Endometrium (tissue), 2 donors: ENCODE data around the gene TOGARAM2.

Experiments
- FAIRE-seq: peaks from 2 replicates; lab custom pipeline; 2012; peaks lifted over from hg19 to GRCh38; lab: Jason Lieb, UNC
- donor health status: control.
- donor health status: control.

TOGARAM2 gene

DNA sequence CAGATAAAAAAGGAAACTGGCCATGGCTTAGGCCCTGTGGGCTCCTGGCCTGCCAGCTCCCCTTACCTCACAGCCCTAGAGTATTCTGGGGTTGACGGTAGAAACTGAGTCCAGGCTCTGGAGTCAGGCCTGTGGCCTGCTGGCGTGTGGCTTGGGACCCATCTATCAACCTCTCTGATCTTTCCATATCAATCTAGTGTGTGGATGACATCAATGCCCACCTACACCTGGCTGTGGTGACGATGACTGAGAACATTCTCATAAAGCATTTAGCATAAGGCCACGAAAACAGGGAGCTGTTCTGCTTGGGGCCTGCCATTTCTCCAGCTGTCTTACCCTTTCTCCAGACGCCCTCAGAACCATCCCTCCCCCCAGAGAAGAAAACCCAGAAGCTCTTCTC is 75.4 kb downstream of the TOGARAM2 start:
- no peak for FAIRE-seq

DNA sequence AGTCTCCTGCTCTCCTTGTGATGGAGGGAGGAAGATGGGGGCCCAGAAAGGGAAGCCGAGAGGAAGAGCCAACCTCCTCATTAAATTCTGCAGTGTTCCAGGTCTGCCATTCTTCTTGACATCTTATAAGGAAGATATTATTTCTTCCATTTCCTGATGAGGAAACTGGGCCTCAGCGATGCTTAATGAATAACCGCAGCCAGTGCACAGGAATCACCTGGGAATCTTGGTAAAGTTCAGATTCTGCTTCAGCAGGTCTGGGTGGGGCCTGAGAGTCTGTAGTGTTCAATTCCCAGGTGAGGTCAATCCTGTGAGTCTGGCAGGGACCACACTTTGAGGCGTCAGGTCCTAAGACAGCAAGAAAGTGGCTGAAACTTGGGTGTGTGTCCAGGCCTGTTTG is 75.9 kb downstream of the TOGARAM2 start:
- no peak for FAIRE-seq

DNA sequence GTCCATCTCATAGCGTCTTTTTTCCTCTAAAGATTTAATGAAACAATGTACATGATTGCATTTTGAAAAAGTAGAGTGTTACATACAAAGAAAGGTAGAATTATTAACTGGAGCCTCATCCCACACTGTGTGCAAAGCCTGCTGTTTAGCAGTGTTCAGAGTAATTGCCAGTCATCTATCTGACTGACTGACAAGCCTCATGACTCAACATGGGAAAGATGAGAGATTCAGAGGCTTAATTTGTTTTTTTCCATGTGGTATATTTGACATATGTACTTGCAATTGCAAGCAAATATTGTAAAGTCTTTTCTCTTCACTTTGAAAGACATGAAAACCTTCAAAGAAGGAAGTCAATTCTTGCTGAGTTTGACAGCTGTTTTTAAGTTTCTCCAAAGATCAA is 78.5 kb downstream of the TOGARAM2 start:
- FAIRE-seq = no peak

DNA sequence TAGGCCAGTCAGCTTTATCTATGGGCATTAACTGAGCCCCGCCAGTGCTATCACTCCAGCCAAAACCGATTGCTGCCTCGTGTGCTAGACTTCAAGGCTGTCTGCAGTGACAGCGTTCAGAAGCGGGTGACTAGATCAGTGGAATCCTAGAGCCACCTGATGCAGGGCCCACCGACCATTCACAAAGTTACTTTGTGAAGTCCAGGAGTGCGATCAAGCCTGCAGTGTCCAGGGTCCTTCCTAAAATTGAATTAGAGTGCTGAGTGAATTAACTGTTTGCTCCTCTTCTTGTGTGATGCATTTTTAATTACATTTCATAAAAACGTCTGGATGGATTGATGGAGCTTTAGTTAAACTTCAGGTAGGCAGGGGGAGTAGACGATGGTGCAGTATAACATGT is 79.3 kb downstream of the TOGARAM2 start:
- FAIRE-seq = no peak

DNA sequence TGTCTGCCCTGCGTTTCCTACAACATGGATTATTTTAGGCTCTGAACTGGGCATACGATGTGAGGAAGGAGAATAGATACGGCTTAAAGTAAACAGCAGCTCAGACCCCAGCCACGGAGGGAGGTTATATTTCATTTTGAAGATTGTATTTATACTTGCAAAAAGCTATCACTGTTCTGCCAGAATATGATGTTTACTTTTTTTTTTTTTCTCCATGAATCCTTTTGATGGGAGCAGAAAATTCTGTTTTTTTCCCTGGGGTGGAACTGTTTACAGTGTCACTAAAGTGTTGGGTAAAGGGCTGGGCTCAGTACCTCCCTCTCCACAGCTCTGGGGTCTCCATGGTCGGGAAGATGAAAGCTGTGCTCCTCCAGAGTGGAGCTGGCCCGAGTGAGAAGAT is 80.1 kb downstream of the TOGARAM2 start:
- no peak for FAIRE-seq

DNA sequence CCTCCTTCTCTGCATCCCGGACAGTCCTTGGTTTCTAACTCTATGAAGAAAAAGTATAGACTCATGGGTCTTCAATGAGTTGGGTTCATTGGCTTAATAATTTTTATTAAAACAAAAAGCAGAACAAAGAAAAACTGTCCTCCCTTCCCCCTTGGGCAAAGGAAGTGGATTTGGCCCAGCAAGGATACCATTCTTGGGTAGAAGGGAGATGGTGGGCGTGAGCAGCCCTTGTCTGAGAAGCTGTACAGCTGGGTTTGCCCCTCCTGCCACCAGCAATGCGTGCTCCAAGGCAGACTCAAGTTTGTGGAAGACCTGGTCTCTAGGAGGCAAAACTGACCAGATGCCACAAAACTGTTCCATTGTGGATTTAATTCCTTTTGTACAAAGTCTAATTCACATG is 80.5 kb downstream of the TOGARAM2 start:
- no peak for FAIRE-seq

DNA sequence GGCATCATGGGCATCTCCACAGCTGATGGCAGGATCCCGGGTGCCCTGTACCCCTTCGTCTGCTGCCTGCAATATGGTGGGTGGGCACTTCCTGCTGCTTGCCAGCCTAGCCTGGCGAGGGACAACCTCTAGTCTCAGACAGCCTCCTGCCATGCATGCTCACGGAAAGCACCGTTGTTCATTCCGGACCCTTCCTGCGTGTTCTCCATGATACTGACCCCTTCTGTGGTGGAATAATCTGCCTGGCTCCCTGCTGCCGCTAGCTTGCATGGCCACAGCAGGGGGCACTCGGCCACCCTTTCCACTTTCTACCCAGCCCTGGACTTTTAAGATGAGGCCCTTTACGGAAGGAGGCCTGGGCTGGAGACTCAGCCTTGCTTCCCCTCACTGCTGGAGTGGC is 81.3 kb downstream of the TOGARAM2 start:
- FAIRE-seq = no peak

DNA sequence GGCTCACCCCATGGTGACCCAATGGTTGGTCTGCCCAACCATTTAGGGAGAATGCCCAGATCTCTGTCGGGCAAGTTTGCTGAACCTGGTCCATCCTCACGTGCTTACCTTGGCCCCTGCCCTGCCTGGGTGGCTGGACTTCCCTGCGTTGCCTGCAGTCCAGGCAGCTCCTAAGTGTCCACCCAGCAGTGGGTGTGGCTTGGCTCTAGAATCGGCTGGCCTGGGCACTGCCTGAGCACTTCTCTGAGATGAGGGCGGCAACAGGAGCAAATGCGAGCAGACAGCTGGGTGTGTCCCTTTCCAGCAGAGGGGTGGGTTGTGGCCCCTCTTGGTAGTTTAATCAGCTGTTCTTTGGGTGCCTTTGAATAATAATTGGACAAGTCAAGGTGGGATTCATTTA is 82.0 kb downstream of the TOGARAM2 start:
- FAIRE-seq = no peak

DNA sequence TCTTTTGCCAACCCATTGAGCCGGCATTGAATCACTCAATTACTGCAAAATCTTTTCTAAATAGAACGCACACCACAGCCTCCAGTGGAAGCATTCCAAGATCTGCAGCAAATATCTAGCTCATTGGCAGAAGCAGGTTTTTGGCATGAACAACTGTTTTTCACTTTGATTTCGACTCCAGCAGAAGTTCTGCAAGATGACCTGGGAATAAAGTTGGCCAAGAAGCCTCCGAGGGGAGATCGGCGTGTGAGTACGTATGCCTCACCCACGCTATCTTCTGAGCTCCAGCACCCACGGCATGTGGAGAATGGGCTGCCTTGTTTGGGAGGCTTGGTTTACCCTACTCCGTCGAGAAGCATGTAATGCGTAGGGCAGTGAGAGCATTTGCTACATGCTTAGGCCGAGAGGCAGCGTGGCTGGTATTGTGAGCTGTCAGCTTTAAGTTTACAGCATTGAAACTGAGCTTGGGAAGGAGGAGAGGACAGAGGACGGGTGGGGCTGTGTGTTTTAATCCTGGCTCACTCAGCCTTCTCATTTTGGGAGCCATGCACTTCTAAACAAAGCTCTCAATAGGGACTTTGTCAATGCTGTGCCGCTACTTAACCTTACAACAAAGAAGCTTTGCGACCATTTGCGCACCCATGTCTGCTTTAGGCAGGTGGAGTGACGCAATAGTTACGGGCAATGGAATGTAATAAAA is 82.7 kb downstream of the TOGARAM2 start:
- no peak for FAIRE-seq

DNA sequence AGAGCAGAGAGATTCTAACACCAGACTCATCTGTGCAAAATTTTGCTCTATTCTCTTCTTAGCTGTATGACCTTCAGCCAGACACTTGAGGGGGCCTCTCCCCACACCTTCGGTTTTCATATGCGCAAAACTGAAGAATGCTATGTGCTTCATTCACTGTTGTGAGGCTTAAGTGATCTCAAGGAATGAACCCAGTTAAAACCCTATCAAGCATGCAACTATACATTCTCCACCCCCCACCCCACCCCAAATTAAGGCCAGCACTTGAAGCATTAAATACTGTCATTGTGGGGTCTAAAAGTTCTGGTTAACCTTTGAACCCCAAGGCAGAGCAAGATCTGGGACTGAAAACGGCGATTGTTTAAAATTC is 83.2 kb downstream of the TOGARAM2 start:
- FAIRE-seq = no peak

DNA sequence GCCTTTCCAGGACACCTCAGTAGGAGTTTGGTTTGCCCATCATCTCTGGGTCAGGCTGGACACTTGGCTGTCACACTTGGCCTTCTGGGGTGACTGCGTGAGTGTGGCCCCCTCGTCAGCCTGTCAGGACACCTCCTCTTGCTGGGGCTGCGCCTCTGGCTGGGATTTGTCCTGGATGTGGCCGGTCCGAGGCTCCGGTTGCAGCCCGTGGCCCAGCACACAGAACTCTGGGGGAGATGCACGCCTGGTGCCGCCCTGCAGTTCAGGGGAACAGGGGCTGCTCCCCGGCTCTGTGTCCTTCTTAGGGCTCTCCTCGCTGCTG is 83.6 kb downstream of the TOGARAM2 start:
- FAIRE-seq = no peak

DNA sequence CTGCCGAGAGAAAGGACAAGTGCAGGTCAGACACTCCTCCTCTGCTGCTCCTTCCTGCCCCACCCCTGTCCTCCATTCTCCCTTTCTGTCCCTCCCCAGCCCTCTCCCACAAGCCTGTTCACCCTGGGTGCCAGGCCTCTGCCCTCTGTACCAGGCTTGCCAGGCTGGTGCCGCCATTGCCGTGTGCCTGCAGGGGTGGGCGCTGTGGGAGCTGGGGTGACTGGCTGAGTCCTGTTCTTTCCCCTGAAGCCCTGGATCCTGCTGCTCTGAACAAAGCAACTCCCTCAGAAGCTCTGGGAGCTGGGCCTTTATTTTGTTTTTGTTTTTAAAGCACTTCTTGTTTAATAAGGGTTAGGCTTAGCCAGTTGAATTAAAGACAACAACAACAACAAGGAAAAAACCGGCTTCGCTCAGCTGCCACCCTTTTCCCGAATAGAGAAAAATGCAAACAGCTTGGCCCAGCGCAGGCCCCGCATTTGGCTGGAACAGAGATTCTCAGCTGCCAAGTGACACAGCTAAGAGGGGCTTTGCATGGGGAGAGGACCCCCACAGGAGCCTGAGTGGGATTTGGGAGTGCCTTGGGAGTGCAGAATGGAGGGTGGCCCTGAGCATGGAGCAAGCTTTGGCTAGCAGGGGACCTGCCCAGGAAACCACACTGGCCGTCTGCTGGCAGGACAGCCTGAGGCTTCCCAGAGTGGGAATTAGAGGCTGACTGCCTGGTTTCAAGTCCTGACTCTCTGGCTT is 84.1 kb downstream of the TOGARAM2 start:
- peak; percentile 70 for FAIRE-seq

DNA sequence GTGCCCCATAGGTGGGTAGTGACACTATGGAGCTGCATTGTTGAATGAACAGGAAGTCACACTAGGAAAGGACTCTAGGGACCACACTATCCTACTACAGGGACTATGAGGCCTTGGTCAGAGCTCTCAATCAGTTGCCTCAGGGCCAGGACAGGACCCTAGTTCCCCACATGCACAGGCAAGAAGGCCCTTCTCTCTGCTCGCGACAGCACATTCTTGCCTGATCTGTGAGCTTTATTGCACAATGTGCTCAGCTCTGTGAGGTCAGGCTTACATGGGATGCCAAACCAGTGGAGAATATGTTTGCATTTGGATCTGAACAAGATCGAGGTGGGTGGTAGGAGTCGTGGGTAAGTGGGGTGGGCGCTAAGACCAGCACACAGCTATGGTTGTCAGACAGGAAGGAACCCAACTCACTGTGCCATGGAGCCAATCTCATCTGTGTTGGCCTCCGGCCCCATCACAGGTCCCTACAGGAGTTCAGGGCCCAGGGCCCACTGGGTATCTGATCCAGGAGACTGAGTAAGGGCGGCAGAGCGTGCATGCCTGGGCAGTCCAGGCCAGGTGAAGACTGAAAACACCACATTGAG is 85.3 kb downstream of the TOGARAM2 start:
- no peak for FAIRE-seq

DNA sequence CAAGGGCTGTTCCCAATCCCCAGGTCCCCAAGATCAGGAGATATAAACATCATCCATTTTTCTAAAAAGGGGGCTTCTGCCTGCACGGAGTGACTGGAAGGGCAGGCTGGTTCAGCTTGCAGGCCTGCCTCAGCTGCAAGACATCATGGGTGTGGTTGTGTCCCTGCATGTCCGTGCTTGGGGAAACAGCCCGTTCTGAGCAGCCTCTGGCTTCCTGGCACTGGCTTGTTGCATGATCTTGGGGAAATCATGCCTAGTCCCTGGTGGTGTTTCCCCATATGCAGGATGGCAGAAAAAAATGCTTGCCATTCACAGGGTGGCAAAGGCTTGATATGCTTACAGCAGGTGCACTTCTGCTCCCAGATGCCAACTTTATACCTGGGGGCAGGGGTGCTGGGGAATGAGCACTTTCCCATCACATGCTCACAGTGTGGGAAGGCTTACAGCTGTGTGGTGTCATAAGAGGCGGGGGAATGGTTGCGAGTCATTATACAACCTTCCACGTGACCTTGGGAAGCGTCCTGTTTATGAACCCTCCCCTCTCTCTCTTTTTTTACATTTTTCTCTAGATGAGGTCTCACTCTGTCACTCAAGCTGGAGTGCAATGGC is 86.0 kb downstream of the TOGARAM2 start:
- FAIRE-seq = no peak

DNA sequence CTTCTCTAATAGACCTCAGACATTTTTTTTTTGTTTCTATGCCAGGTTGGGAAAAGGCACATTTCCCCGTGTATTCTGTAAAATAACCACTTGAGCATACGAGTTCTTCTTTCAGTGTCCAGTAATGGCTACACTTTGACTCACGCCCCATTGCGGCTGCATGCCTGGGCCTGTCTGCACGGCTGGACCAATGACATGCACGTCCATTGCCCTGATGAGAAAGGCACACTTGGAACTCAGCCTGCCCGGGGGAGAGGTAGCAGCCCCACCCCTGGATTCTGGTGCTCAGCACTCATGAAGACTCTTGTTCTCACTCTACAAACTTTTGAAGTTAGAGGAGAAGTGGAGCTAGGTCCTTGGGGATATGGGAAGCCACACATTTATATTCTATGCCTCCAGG is 87.4 kb downstream of the TOGARAM2 start:
- FAIRE-seq = no peak

DNA sequence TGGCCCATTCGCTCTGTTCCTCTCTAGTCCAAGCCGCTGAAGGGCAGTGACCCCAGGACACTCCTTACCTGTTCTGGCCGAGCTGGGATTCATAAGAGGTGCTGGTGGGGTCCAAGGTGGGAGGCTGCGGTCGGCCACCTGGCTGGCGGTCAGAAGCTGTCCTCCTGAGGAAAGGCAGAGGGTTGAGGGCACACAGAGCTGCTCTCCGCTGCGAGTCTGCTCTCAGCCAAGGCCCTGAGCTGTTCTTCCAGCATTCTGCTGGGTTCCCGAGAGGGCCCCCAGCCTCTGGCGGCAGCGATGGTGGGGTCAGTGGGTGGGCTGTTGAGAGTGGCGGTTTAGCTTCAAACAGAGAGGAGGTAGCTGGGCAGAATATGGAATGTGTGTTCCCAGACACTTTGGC is 89.4 kb downstream of the TOGARAM2 start:
- FAIRE-seq = no peak

DNA sequence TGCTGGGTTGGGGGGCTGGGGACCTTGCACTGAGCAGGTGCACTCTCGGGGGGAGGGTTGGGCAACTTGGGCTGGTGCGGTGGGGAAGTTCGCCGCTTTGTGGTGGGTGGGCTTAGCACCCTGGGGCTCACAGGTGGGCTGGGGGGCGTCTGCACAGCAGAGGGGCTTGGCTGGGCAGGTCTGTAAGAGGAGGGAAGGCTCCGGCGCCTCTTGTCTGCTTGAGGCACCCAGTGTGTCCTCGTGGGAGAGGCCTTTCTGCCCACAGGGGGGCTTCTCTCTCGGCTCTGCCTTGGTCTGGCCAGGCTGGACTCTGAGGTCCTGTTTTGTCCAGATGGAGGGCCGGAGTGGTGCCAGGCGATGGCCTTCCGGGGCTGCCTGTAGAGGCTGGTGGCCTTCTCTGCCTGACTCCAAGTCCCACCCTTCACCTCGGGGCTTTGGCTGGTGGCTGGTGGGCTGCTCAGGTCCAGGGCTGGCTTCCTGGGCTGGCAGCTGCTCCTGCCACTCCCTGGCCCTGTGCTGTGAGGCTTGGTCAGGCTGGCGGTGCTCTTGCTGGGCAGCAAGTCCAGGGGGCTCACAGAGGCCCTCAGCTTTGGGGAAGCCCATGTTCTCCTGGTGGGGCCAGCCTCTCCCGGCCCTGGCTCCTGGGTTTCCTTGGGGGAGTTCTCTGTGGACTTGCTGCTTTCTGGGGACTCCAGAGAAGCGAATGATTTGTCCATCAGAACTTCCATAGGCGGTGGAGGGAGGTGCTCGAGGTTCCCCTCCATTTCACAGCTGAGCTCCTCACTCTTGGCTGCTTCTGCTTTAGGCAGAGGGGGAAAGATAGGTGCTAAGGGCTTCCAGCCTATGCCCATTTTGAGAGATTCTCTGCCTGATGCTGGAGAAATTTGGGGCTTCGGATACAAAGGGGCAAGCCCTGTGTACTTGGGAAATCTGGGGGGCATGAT is 90.2 kb downstream of the TOGARAM2 start:
- FAIRE-seq = no peak

DNA sequence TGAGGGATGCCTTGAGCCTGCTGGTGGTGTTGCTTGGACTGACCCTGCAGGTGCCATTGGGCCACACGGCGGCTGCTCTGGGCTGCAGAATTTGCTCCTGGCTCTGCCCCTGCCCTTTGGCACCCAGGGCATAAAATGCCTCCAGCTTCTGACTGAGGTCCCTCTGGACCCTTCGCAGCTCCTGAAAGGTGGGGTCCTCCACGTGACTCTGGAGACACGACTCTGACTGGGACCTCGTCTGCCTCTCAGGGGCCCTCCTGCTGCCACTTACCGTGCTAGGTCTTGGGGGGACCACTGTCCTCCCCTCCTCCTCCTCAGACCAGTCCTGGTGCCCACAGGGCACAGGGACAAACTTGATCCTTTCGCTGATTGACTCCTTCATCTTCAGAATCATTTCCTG is 91.2 kb downstream of the TOGARAM2 start:
- no peak for FAIRE-seq

DNA sequence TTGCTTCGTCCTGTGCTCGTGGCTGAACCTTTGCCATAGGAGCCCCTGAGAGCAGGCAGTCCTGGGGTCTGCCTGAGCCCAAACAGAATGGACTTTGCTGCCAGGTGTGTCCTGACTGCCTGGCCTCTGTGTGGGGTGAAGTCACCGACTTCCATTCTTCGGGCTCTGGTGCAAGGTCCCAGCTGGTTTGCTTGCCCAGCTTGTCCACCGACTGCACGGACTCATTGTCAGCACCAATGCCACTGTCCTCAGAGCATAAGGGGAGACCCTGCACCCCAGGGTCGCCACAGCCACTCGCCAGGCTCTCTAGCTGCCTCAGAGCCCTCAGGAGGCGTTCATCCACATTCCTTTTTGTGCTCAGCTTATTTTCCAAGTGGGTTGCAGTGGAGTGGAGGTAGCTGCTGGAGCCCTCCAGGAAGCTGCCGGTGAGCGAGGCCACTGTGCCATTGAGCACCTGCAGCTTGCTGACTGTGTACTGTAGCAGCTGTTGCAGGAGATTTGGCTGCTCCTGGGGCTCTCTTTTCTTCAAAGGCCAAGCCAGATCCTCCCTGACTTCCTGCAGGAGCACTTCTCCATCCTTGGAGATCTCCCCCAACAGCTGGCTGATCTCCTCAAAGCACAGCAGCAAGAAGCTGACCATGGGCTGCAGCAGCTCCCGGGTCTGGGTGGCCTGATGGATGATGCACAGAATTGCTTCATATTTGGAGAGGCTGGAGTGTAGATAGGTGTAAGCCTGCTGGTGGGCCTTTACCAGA is 92.0 kb downstream of the TOGARAM2 start:
- no peak for FAIRE-seq

DNA sequence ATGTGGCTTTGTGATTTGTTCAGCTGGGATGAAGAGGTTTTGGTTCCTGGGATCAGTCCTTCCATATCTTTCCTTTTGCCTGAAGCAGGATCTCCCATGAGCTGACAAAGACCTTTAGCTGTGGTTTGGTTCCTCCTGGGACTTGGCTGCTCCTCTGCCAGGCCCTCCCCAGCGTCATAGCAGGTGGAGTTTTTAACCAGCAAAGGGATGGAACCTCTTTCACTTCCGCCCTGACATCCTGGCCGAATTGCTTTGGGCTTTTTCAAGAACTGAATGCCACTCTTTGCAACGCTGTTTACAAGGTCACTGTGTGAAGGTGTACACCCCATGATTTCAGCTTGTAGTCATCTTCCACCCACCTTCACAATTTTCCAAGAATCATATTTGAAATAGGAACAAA is 92.8 kb downstream of the TOGARAM2 start:
- FAIRE-seq = no peak

DNA sequence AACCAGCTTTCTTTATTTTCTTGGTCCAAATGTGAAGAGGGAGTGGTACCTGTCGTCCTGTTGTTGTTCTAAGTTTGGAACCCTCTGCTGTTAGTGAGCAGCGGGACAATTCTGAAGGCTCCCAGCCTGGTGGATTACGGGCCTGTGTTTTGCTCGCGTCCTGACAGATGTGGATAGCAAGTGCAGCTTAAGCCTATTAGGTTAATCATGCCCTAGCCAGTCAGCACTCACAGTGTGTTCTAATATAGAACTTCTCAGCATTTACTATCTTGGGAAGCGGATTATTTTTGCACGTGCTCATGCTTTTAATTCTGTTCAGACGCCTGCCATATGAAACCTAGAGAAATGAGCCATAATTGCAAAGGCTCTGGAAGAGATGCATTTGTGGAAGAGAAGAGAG is 93.3 kb downstream of the TOGARAM2 start, which contains the start of gene PCARE:
PCARE (minus strand) TSS at position 113 of the 400 bp plus-strand sequence. CDS start 262 bp downstream, outside the sequence.
- FAIRE-seq = no peak
